HepG2 (cell line): ENCODE data around the gene PDXDC1. TPM values are rescaled to one million over a fixed set of nuclear protein-coding genes. Genes with fewer than 3 reads are reported as not detected.

Experiments used
- BRCA1 ChIP-seq: sonication (generic); formaldehyde crosslinking; IDR thresholded peaks from 2 replicates; pipeline ENCODE4 v1.4.0; 2020; ENCODE audit warnings: missing genetic modification reagents
- HOXA7 ChIP-seq: sonication (generic); formaldehyde crosslinking; IDR thresholded peaks from 2 replicates; pipeline ENCODE4 v1.8.1; 2022; ENCODE audit warnings: mild to moderate bottlenecking, missing genetic modification reagents, moderate library complexity
- ISX ChIP-seq: sonication (generic); formaldehyde crosslinking; conservative IDR thresholded peaks from 2 replicates; pipeline ENCODE4 v1.5.0; 2020; ENCODE audit warnings: missing genetic modification reagents
- NFIB ChIP-seq: sonication (generic); formaldehyde crosslinking; IDR thresholded peaks from 2 replicates; pipeline ENCODE4 v1.9.0; 2021; ENCODE audit warnings: missing genetic modification reagents, mild to moderate bottlenecking, borderline replicate concordance
- NR3C1 ChIP-seq: sonication (generic); formaldehyde crosslinking; IDR thresholded peaks from 2 replicates; pipeline ENCODE4 v1.4.0; 2020; ENCODE audit warnings: missing genetic modification reagents
- PCBP1 ChIP-seq: fragments of 200-400 bp; formaldehyde crosslinking; IDR thresholded peaks from 2 replicates; pipeline ENCODE4 v1.6.1; 2017; ENCODE audit warnings: mild to moderate bottlenecking, low read depth, low read length, borderline replicate concordance
- SKI ChIP-seq: fragments of 450-650 bp; IDR thresholded peaks from one replicate; pipeline ENCODE4 v1.6.1; 2018; ENCODE audit warnings: mild to moderate bottlenecking; ENCODE audit not compliant: partially characterized antibody
- SPEN ChIP-seq: sonication (generic); formaldehyde crosslinking; IDR thresholded peaks from 2 replicates; pipeline ENCODE4 v1.5.1; 2020; ENCODE audit warnings: low read depth, mild to moderate bottlenecking, missing genetic modification reagents
- STAG1 ChIP-seq: sonication (generic); formaldehyde crosslinking; IDR thresholded peaks from 2 replicates; pipeline ENCODE4 v1.4.0; 2020; ENCODE audit warnings: missing genetic modification reagents
- SYNCRIP ChIP-seq: fragments of 200-400 bp; formaldehyde crosslinking; IDR thresholded peaks from 2 replicates; pipeline ENCODE4 v1.6.1; 2018; ENCODE audit warnings: mild to moderate bottlenecking, low read depth, low read length; ENCODE audit not compliant: insufficient read depth
- TBL1XR1 ChIP-seq: fragments of 150-350 bp; IDR thresholded peaks from 2 replicates; pipeline ENCODE4 v1.6.1; 2014; ENCODE audit warnings: borderline replicate concordance, low read length; ENCODE audit not compliant: partially characterized antibody
- TEAD3 ChIP-seq: optimal IDR thresholded peaks from 2 replicates; pipeline ENCODE3; 2016; ENCODE audit warnings: borderline replicate concordance
- ZNF282 ChIP-seq: fragments of 450-650 bp; IDR thresholded peaks from 2 replicates; pipeline ENCODE4 v1.6.1; 2018; ENCODE audit not compliant: partially characterized antibody
- ZNF3 ChIP-seq: IDR thresholded peaks from 2 replicates; pipeline ENCODE4 v1.7.0; 2017; ENCODE audit warnings: inconsistent platforms
- ZNF749 ChIP-seq: sonication (generic); formaldehyde crosslinking; IDR thresholded peaks from 2 replicates; pipeline ENCODE4 v1.8.0; 2022; ENCODE audit warnings: mild to moderate bottlenecking, missing genetic modification reagents, moderate library complexity, borderline replicate concordance
- polyA plus RNA-seq, 8 experiments: library from polyadenylated mRNA; depleted of rRNA in 3 of 8; stranded (reverse) in 7 of 8; unstranded in 1 of 8; fragments of >200 nt; fragmentation: Illumina TruSeq in 4 of 8; extraction: Trizol in 4 of 8; gene quantifications; 2 replicates each; pipeline versions ENCODE4 v1.2.1 to v1.2.3, GENCODE V29; 2011 to 2016; ENCODE audit warnings: low read depth in 4 of 8, missing spikeins in 1 of 8, mixed read lengths in 1 of 8; ENCODE audit not compliant: insufficient read depth in 1 of 8
- total RNA-seq, 5 experiments: library from RNA; depleted of rRNA; stranded (reverse); fragments of >200 nt; fragmentation: Illumina TruSeq; extraction: Trizol; gene quantifications; 2 replicates each; pipeline ENCODE4 v1.2.3, GENCODE V29; 2016; ENCODE audit warnings: low read depth in 1 of 5
- TF ChIP-seq, protein P1 (sequence below): sonication (generic); formaldehyde crosslinking; IDR thresholded peaks from 2 replicates; pipeline ENCODE4 v1.5.1; 2020; ENCODE audit warnings: missing genetic modification reagents, mild to moderate bottlenecking, borderline replicate concordance
- TF ChIP-seq, protein P2 (sequence below): sonication (generic); formaldehyde crosslinking; IDR thresholded peaks from 2 replicates; pipeline ENCODE4 v1.4.0; 2020; ENCODE audit warnings: missing genetic modification reagents
- TF ChIP-seq, protein P3 (sequence below): sonication (generic); formaldehyde crosslinking; conservative IDR thresholded peaks from 2 replicates; pipeline ENCODE4 v1.4.0; 2020; ENCODE audit warnings: missing genetic modification reagents
- TF ChIP-seq, protein P4 (sequence below): sonication (generic); formaldehyde crosslinking; IDR thresholded peaks from 2 replicates; pipeline ENCODE4 v1.5.0; 2020; ENCODE audit warnings: missing genetic modification reagents
- TF ChIP-seq, protein P5 (sequence below): sonication (generic); formaldehyde crosslinking; IDR thresholded peaks from 2 replicates; pipeline ENCODE4 v1.5.0; 2020; ENCODE audit warnings: missing genetic modification reagents, mild to moderate bottlenecking, borderline replicate concordance
- TF ChIP-seq, protein P6 (sequence below): sonication (generic); formaldehyde crosslinking; IDR thresholded peaks from 2 replicates; pipeline ENCODE4 v1.9.0; 2022; ENCODE audit warnings: missing genetic modification reagents, mild to moderate bottlenecking, borderline replicate concordance

PDXDC1 gene
- total and polyA plus RNA-seq, 2 of the 13 experiments (the other 11 are each of a cell fraction or from before 2014, with no cell fraction given), result 133 to 169 TPM

DNA sequence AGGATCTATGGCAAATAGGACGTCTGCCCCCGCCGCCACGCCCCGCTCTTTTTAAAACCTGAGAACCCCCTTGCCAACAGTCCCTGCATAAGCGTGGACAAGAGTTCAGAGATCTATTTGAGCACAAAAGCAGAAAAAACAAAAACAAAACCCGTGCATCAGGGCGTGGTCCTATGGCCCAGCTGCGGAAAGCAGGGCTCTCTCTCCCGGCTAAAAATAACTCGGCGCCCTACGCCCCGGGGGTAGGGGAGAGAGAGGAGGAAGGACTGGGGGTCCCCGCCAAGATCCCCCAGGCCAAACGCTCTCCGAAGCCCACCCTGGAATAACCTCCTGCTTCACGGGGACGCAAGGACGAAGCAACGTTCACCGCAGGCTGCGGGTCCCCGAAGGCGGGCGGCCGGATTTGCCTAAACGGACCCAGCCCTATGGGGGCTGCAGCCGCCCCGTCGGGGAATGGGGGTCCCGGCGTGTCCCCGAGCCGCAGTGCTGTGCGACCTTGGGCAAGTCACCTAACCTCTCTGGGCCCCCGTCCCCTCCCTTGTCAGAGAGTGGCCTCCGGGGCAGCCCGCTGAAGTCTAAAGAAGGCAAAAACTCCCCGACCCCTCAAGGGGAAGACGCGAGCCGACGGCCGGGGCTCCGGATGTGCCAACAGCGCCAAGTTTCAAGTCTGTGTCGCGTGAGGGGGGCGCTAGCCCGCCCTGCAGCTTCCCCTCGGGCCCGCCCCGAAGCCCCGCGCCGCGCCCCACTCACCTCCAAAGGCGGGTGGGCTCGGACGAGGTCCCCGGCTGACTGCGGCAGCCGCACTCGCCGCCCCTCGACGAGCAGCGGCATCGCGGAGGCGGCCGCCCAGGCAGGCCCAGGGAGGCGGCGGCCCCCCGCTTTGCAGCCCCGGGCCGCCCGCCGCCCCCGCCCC is 80.6 kb downstream of the PDXDC1 start (continued):
- TF ChIP-seq NR3C1 (CRISPR knock-in tag) (no peak), SYNCRIP (no peak), BRCA1 (CRISPR knock-in tag) (0 out of 2 replicates have a peak, but pooled peaks have one; percentile 72), TBL1XR1 (peak; percentile 31), NFIB (CRISPR knock-in tag) (no peak), ZNF3 (CRISPR knock-in tag) (0 out of 2 replicates have a peak, but pooled peaks have one; percentile 43), ZNF282 (no peak), ZNF749 (CRISPR knock-in tag) (peak; percentile 31; the same call in 1 of the 2 replicates), TEAD3 (CRISPR knock-in tag) (no peak), HOXA7 (CRISPR knock-in tag) (no peak), SKI (peak; percentile 7), STAG1 (CRISPR knock-in tag) (peak; percentile 22; the same call in 1 of the 2 replicates), SPEN (no peak), ISX (CRISPR knock-in tag) (no peak), PCBP1 (peak; percentile 95)
- TF ChIP-seq, protein P1, sequence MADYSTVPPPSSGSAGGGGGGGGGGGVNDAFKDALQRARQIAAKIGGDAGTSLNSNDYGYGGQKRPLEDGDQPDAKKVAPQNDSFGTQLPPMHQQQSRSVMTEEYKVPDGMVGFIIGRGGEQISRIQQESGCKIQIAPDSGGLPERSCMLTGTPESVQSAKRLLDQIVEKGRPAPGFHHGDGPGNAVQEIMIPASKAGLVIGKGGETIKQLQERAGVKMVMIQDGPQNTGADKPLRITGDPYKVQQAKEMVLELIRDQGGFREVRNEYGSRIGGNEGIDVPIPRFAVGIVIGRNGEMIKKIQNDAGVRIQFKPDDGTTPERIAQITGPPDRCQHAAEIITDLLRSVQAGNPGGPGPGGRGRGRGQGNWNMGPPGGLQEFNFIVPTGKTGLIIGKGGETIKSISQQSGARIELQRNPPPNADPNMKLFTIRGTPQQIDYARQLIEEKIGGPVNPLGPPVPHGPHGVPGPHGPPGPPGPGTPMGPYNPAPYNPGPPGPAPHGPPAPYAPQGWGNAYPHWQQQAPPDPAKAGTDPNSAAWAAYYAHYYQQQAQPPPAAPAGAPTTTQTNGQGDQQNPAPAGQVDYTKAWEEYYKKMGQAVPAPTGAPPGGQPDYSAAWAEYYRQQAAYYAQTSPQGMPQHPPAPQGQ (CRISPR knock-in tag), result no peak
- TF ChIP-seq, protein P2, sequence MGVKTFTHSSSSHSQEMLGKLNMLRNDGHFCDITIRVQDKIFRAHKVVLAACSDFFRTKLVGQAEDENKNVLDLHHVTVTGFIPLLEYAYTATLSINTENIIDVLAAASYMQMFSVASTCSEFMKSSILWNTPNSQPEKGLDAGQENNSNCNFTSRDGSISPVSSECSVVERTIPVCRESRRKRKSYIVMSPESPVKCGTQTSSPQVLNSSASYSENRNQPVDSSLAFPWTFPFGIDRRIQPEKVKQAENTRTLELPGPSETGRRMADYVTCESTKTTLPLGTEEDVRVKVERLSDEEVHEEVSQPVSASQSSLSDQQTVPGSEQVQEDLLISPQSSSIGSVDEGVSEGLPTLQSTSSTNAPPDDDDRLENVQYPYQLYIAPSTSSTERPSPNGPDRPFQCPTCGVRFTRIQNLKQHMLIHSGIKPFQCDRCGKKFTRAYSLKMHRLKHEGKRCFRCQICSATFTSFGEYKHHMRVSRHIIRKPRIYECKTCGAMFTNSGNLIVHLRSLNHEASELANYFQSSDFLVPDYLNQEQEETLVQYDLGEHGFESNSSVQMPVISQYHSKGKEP (CRISPR knock-in tag), result no peak
- TF ChIP-seq, protein P3, sequence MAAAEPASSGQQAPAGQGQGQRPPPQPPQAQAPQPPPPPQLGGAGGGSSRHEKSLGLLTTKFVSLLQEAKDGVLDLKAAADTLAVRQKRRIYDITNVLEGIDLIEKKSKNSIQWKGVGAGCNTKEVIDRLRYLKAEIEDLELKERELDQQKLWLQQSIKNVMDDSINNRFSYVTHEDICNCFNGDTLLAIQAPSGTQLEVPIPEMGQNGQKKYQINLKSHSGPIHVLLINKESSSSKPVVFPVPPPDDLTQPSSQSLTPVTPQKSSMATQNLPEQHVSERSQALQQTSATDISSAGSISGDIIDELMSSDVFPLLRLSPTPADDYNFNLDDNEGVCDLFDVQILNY, result no peak
- TF ChIP-seq, protein P4, sequence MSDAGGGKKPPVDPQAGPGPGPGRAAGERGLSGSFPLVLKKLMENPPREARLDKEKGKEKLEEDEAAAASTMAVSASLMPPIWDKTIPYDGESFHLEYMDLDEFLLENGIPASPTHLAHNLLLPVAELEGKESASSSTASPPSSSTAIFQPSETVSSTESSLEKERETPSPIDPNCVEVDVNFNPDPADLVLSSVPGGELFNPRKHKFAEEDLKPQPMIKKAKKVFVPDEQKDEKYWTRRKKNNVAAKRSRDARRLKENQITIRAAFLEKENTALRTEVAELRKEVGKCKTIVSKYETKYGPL, result no peak
- TF ChIP-seq, protein P5, sequence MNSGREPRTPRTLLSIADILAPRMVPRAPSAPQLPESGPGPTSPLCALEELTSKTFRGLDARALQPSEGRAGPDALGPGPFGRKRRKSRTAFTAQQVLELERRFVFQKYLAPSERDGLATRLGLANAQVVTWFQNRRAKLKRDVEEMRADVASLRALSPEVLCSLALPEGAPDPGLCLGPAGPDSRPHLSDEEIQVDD (CRISPR knock-in tag), result no peak; the same call in 1 of the 2 replicates
- TF ChIP-seq, protein P6, sequence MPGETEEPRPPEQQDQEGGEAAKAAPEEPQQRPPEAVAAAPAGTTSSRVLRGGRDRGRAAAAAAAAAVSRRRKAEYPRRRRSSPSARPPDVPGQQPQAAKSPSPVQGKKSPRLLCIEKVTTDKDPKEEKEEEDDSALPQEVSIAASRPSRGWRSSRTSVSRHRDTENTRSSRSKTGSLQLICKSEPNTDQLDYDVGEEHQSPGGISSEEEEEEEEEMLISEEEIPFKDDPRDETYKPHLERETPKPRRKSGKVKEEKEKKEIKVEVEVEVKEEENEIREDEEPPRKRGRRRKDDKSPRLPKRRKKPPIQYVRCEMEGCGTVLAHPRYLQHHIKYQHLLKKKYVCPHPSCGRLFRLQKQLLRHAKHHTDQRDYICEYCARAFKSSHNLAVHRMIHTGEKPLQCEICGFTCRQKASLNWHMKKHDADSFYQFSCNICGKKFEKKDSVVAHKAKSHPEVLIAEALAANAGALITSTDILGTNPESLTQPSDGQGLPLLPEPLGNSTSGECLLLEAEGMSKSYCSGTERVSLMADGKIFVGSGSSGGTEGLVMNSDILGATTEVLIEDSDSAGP (CRISPR knock-in tag), result peak; percentile 51; the same call in 1 of the 2 replicates
